ENCODE results near the gene PRRC2C. TPM values are rescaled to one million over a fixed set of nuclear protein-coding genes. Genes with fewer than 3 reads are reported as not detected.
"Not testable (repeated sequence)": the region's sequence is repeated elsewhere in the genome, so short reads cannot be mapped to it uniquely, and the experiment has no call there.

Gene PRRC2C
- total and polyA plus RNA-seq, 12 donors, result 15.1 to 77.2 (median 58.1) TPM

GRCh38 chr1:171532520-171532919, 47.2 kb downstream of the PRRC2C start:
- TF ChIP-seq CTCF (IDR thresholded peaks at IDR 0.05), result no peak
- peaks cover 0 to 100% (median 60%) of the 10 kb centered on the region in 9 donors for H3K36me3 ChIP-seq
- WGBS, 2 donors, result 92 to 97% methylated on average over 7 of the region's 7 CpGs
- ATAC-seq (no peak), DNase-seq (no peak)
- no peaks in the 10 kb centered on the region for H3K4me1 ChIP-seq
- no peak overlapping the region for H3K27ac ChIP-seq
- H3K9me3 ChIP-seq, result no peaks in the 10 kb centered on the region
- intact Hi-C loops (cut with DNase I), result loop anchor here in 2 of 10 donors (5.0 to 10.0 kb wide), 2 partner anchors 45 to 52 kb away; no protein-coding TSS in a partner anchor
- no peak overlapping the region for H3K4me3 ChIP-seq
- H3K27me3 ChIP-seq, result no peaks in the 10 kb centered on the region

GRCh38 chr1:171545523-171545922, 60.2 kb downstream of the PRRC2C start:
- no peaks in the 10 kb centered on the region for H3K9me3 ChIP-seq
- DNase-seq, result no peak
- H3K36me3 ChIP-seq, result peaks cover 2 to 100% (median 49%) of the 10 kb centered on the region in 9 donors
- 96 to 100% methylated on average over 1 of the region's 1 CpG for WGBS, 2 donors
- no peak for TF ChIP-seq CTCF (IDR thresholded peaks at IDR 0.05)
- ATAC-seq, result no peak
- intact Hi-C loops (cut with DNase I), result no loop called here
- H3K4me1 ChIP-seq, result no peaks in the 10 kb centered on the region
- no peak overlapping the region for H3K27ac ChIP-seq
- no peaks in the 10 kb centered on the region for H3K27me3 ChIP-seq
- H3K4me3 ChIP-seq, result no peak overlapping the region

- intact Hi-C loops (cut with DNase I), result no loop called here
Measured at GRCh38 chr1:171550050-171550449, 64.7 kb downstream of the PRRC2C start.

GRCh38 chr1:171550598-171551100, 65.3 kb downstream of the PRRC2C start:
- ATAC-seq; H3K4me1 ChIP-seq; H3K9me3 ChIP-seq; DNase-seq; intact Hi-C loops (cut with DNase I); H3K4me3 ChIP-seq; H3K27ac ChIP-seq; H3K27me3 ChIP-seq: not testable (repeated sequence)
- WGBS, 2 donors, result 94 to 95% methylated on average over 4 of the region's 4 CpGs
- H3K36me3 ChIP-seq, result peaks cover 0 to 98% (median 42%) of the 10 kb centered on the region in 9 donors

More at GRCh38 chr1:171550050-171550449, 64.7 kb downstream of the PRRC2C start:
- H3K4me1 ChIP-seq, result no peaks in the 10 kb centered on the region
- 93 to 95% methylated on average over 3 of the region's 3 CpGs for WGBS, 2 donors
- no peak for TF ChIP-seq CTCF (IDR thresholded peaks at IDR 0.05)
- H3K27me3 ChIP-seq, result no peaks in the 10 kb centered on the region
- no peaks in the 10 kb centered on the region for H3K9me3 ChIP-seq
- no peak overlapping the region for H3K27ac ChIP-seq
- ATAC-seq (no peak), DNase-seq (no peak)
- peaks cover 0 to 98% (median 38%) of the 10 kb centered on the region in 9 donors for H3K36me3 ChIP-seq
- H3K4me3 ChIP-seq, result no peak overlapping the region

- H3K27me3 ChIP-seq; H3K27ac ChIP-seq; H3K4me1 ChIP-seq; H3K4me3 ChIP-seq; intact Hi-C loops (cut with DNase I); H3K9me3 ChIP-seq; ATAC-seq; DNase-seq: not testable (repeated sequence)
- 93 to 96% methylated on average over 1 of the region's 1 CpG for WGBS, 2 donors
- peaks cover 0 to 99% (median 59%) of the 10 kb centered on the region in 9 donors for H3K36me3 ChIP-seq
Measured at GRCh38 chr1:171553960-171554359, 68.6 kb downstream of the PRRC2C start.

All from heart right ventricle (tissue), 16 donors.